GM12865 (cell line): ENCODE results near the gene DDX47.

Experiments
- DNase-seq: peaks from one replicate; pipeline ENCODE4 v3.0.0; 2010; ENCODE audit warnings: low read depth
- H3K4me3 ChIP-seq: 2 replicates; pipeline ENCODE4 v1.5.1; 2011; ENCODE audit warnings: mild to moderate bottlenecking, low read depth, low read length, control low read depth
- CTCF ChIP-seq: IDR thresholded peaks from 2 replicates; pipeline ENCODE4 v1.5.1; 2011; ENCODE audit warnings: low read length, control low read depth, low read depth, inconsistent platforms; ENCODE audit not compliant: insufficient read depth; ENCODE audit errors: missing control alignments

DDX47 gene

DNA sequence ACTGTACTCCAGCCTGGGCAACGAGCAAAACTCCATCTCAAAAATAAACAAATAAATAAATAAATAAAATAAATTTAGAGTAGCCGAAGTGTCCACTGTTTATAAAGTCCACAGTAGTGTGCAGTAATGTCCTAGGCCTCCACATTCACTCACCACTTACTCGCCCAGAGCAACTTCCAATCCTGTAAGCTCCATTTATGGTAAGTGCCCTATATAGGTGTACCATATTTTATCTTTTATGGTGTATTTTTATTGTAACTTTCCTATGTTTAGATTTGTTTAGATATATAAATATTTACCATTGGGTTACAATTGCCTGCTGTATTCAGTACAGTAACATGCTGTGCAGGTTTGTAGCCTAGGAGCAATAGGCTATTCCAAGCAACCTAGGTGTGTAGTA, 40.3 kb downstream of the DDX47 start:
- no peak overlapping the region for H3K4me3 ChIP-seq
- TF ChIP-seq CTCF = no peak

GRCh38 chr12:12859690-12860089, 46.5 kb downstream of the DDX47 start:
- DNase-seq = no peak
- no peak overlapping the region for H3K4me3 ChIP-seq
- TF ChIP-seq CTCF = no peak

More for the DNA sequence above, 40.3 kb downstream of the DDX47 start:
- DNase-seq = no peak

DNA sequence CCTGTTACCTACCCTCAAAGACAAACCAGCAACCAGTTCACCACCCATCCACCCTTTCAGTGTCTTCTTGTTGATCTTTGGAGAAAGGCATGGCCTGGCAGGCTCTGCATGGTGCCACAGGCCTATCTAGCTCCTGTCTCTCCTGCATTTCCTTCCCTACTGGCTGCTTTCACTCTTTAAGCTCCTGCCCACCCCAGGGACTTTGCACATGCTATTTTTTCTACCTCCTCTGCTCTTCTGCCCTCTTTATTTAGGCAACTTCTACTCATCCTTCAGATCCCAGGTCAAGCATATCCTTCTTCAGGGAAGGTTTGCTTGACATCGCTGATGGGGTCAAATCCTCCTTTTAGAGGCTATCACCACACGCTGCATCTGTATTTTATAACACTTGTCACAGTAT, 51.1 kb downstream of the DDX47 start:
- DNase-seq = no peak
- no peak for TF ChIP-seq CTCF
- no peak overlapping the region for H3K4me3 ChIP-seq

- H3K4me3 ChIP-seq = no peak overlapping the region
- TF ChIP-seq CTCF = no peak
- DNase-seq = no peak
Measured at GRCh38 chr12:12868477-12869235, 55.5 kb downstream of the DDX47 start.

DNA sequence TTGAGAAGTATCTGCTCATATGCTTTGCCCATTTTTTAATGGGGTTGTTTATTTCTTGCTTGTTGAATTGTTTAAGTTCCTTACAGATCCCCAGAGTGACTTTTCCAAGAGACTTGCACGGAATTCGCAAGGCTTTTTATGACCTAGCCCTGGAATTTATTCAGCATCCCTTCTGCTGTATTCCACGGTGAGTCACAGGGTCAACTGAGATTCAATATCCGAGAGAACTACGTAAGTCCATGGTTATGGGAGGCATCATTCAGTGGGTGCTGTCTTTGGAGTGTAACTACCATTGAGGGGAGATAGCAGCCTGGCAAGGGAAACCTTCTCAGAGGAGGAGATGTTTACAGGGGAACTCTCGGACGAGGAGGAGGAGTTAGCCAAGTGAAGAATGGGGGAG, 57.3 kb downstream of the DDX47 start:
- no peak for TF ChIP-seq CTCF
- H3K4me3 ChIP-seq = no peak overlapping the region
- DNase-seq = no peak

GRCh38 chr12:12871587-12872138, 58.5 kb downstream of the DDX47 start:
- no peak overlapping the region for H3K4me3 ChIP-seq
- DNase-seq = no peak
- no peak for TF ChIP-seq CTCF
